NCI-H146 treated with DMSO at 0.1 percent for 48 hours (cell line): ENCODE data around the gene BPIFA3.

ENCODE experiments used
- DNase-seq: peaks from one replicate; lab custom pipeline; 2025; ENCODE audit not compliant: unreplicated experiment; lab: John Stamatoyannopoulos, UW

BPIFA3 gene

DNA sequence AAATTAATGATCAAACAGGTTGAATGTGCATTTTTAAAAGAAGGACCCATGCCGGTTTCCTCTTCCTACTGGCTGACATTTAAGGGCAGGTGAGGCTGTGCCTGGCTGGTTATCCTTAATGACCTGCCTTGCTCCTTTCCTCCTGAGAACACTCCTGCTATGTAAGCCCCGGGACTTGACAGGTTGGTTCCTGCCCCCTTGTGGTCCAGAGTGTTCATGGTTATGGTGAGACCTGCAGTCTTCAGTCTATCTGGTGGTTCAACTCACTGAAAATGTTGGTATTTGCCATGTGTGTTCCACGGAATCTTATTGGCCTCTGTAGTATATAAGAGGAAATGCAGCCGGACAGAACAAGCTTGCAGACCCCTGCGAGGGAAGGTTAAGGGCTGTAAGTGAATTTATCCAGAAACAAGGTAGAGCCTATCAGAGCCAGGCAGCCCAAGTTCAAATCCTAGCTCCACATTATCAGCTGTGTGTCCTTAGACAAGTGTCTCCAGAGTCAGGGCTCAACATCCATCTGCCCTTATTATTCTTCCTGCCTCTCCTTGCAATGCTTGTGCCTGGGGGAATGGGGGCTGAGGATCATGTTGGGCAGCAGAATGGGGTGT lies 5.2 kb upstream of the BPIFA3 start:
- DNase-seq, result peak; percentile 55

DNA sequence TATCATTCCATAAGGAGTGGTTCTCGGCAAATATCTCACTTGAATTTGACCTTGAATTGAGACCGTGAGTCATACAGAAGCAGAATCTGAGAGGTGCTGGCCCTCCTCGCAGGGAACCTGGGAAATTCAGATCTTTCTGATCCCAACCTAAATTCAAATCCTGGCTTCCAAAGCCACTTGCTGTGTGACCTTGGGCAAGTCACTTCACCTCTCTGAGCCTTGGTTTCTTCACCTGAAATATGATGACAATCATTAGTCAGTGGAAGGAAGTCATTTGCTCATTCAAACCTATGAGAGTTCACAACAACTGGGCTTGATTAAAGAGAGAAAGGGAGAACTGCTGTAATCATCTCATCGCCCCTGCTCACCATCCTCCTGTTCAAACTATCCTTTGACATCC lies 7.2 kb downstream of the BPIFA3 start:
- no peak for DNase-seq

DNA sequence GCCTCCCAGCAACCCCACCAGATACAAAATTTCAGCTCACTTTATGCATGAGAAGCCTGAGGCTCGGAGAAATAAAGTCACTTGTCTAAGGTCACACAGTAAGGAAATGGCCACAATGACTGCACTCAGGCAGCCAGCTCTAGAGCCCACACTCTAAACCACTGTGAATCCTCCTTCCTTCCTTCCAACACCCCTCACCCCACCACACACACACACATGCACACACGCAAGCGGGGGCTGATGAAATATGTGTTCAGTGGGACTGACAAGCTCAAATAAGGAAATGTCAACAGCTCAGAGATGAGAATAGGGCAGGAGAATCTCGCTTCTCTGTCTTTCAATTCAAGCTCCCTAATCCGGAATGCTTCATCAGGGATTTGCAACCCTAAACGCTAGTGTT lies 12.7 kb downstream of the BPIFA3 start:
- DNase-seq, result no peak

DNA sequence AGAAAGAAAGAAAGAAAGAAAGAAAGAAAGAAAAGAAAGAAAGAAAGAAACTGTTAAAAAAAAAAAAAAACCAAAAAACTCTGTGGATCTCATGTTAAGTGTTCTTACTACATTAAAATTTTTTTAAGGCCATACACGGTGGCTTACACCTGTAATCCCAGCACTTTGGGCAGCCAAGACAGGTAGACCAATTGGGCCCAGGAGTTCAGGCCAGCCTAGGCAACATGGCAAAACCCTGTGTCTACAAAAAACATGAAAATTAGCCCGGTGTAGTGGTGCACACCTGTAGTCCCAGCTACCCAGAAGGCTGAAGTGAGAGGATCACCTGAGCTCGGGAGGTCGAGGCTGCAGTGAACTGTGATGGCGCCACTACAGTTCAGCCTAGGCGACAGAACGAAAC lies 14.1 kb downstream of the BPIFA3 start:
- no peak for DNase-seq

DNA sequence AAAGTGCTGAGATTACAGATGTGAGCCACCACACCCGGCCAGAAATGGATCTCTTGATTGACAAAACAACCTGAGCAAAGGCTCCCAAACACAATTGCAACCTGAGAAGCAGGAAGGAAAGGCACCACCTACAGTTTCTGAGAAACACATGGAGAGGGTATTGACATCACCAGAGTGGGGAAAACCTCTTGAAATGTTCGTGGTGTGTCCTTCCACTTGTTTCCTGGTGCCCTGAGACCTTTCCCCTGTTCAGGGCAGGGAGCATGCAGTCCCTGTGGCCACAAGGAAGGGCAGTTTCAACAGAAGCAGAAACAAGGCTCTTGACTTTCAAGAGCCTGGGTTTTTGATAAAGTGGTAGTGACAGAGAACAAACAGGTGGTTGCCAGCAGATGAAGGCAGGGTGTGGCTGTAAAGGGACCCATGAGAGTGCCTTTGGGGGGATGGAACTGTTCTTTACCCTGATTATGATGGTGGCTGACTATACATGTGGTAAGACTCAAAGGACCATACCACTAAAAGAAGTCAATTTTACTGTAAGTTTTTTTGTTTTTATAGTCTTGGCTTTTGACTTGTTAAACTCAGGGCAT lies 15.4 kb downstream of the BPIFA3 start:
- DNase-seq, result no peak

DNA sequence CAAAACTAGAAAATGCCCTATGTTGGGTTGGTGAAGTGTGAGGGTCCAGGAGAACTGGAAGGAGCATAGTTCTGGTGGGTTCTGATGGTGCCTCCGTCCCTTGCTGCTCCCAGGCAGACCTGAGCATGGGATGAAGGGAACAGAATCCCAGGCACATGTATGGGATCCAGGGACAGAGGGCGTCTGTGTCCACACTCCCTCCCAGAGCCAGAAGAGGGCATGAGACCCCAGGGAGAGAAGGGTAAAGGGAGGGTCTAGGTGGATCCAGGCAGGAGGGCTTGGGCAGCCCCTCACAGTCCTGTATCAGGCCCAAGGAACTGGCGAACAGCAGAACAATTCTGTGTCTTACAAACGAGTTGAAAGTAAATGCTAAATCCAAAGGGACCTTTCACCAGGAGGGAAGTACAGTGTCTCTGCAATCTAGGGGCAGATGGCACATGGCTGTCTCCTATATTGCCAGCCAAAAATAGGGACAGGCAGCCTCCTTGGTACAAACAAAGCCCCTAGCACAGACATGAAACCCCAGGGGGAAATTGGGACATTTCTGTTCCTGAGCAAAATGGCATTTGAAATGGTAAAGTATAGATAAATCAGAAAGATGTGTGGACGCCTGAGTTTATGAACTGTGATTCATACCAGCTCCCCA lies 16.1 kb downstream of the BPIFA3 start:
- no peak for DNase-seq

DNA sequence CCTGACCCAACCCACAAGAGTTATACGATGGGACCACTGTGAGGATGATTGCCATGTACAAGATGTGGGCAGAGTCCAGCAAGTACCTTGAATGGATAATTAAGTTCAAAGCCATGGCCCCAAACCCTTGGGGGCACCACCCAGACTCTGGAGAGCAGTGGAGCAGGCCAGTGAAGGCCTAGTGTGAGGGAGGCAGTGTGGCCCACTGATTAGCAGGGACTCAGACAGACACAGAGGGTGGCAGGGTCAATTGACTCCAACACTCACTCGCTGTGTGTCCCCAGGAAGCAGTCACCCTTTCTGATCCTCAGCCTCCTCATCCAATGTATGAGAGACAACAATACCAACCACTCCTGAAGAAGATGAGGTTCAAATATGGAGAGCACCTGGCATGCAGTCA lies 16.9 kb downstream of the BPIFA3 start:
- DNase-seq, result no peak

DNA sequence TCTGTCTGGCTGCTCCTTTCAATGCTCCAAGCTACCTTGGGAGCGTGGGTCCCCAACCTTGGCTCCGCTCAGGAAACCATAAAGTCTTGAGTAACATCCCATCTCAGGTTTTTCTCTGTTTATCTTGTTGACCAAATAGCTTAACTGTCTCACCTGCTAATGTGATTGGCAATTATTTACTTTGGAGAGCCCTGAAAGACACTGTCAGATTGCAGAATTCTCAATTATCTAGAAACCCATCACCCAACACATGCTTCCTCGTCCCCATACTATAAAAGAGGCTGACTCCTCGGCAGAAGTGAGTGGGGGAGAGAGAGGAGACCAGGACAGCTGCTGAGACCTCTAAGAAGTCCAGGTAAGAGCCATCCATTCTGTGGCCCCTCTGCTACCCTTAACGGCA lies 18.5 kb downstream of the BPIFA3 start, which contains the start of gene BPIFA1:
BPIFA1 (plus strand) TSS at position 301 of the 400 bp plus-strand sequence. CDS start 1,716 bp downstream, outside the sequence.
- DNase-seq, result no peak

DNA sequence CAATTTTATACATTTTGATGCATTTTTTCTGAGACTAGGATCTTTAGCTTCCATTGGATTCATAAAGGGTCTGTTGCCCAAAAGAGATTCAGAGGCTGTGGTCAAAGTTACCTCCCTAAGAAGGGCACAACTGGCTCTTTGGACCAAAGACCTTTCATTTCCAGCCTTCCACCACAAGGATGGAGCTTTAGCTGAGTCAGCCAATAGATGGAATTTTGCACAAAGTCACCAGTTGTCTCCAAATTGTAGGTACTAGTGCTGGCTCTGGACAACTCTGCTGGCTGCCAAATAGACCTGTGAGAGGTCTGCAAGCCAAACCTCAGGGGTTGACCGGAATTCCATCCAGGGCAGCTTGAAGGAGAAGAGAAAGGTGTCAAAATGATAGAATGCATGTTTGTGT lies 19.2 kb downstream of the BPIFA3 start:
- DNase-seq, result no peak

DNA sequence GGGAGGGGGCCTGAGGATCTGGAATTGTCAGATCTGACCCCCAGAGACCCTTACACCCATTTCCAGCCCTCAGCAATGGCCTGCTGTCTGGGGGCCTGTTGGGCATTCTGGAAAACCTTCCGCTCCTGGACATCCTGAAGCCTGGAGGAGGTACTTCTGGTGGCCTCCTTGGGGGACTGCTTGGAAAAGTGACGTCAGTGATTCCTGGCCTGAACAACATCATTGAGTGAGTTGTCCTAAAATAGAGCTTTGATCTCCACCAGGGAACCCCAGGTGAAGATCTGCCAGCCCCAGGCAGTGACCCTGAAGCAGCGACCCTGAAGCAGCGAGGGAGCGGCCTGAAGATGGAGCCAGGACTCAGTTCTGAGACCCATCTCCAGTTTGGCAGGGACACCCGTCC lies 20.8 kb downstream of the BPIFA3 start:
- no peak for DNase-seq

DNA sequence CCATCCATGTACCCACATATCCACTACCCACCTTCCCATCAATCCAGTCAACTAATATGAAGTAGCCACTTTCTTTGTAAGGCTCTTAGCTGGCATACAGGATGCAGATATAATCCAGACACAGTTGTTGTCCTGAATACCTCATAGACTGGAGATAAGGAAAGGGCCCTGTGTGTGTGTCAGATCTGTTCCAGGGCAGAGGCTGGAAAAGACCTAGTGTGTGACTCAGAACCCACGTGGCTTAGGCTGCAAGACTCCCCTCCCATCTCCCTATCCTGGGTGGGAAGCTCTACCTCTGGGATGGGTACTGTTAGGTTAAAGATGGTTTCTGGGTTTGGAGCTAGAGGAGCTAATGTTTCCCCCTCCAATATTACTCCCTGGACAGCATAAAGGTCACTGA lies 22.3 kb downstream of the BPIFA3 start:
- no peak for DNase-seq

DNA sequence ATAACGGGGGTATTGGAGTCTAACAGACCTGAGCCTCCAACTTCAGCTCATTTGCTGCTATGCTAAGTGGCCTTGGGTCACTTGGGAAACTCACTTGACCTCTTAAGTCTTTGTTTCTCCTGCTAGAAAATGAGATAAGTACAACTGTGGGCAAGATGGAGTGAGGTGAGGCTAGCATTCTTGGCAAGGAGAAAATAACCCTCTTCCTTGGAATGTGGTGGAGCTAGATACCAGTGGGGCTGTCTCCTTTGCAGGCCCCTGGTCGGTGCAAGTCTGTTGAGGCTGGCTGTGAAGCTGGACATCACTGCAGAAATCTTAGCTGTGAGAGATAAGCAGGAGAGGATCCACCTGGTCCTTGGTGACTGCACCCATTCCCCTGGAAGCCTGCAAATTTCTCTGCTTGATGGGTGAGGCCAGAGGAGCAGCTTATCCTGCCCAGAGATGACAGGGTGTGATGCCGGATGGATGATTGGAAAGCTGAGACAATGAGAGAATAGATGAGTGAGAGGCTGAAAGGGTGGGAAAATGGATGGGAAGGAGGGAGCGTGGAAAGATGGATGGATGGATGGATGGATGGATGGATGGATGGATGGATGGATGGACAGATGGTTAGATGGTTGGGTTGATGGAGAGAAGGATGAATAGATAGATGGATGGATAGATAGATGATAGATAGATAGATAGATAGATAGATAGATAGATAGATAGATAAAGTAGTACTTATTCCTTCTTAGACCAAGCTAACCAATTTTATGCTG lies 23.0 kb downstream of the BPIFA3 start:
- DNase-seq, result no peak

DNA sequence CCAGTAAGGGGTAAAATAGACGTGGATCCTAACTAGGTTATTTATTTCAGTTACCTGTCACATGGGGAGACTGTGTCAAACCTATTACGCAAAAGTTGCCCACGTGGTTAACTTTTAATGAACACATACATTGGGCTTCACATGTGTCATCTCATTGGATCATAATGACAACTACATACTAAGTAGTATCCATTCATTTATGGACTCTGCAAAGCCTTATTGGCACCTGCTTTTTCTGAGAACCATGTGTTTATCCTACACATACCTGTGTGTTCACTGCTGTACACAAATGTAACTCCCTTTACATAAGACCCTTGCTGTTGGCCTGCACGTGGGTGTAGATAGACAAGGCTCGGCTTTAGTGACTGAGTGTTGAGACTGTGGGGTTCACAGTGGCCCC lies 23.8 kb downstream of the BPIFA3 start:
- DNase-seq, result no peak

DNA sequence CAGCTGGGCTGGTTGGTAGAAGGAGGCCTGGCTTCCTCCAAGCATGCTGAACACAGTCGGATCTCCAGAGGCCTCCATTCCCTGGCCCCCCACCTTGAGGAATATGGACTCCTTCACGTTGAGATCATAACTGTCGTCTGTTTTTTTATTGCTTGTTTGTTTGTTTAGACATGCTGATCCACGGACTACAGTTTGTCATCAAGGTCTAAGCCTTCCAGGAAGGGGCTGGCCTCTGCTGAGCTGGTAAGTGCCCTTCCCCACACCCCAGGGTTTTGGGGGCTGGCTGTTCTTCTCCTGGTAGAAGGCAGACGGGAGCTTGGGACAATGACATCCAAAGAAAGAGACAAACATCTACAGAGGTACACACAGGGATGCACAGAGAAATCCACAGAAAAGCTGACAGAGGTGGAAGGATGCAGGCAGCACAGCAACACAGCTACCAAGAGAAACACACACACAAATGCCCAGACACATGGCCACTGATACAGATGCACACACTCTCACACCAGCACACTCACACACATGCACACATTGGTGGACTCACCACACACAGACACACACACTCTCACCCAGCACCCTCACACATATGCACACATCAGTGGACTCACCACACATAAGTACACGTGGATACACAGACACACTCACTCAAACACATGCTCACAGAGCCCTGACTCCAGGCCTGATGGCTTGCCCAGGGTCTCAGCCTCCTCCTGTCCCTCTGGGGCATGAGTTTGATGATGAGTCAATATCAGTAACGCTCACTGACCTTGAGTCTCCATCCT lies 25.4 kb downstream of the BPIFA3 start:
- DNase-seq, result no peak

DNA sequence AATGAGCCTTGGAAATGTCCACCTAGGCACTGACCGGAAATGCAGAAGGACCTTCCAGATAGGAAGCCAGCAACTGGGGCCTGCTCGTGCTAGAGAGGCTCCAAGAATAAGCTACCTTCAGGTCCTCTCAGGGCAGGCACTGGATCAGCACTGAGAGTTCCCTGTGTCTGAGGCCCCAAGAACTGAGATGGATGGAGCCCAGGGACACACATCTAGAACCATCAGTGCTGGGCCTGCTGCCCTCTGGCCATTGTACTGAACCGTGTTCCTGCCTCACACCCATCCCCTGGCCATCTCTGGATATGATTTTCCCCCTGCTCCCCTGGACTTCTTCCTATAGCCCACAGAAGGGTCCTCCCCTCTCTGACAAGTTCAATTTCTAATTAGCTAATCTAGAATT lies 28.9 kb downstream of the BPIFA3 start:
- DNase-seq, result no peak

DNA sequence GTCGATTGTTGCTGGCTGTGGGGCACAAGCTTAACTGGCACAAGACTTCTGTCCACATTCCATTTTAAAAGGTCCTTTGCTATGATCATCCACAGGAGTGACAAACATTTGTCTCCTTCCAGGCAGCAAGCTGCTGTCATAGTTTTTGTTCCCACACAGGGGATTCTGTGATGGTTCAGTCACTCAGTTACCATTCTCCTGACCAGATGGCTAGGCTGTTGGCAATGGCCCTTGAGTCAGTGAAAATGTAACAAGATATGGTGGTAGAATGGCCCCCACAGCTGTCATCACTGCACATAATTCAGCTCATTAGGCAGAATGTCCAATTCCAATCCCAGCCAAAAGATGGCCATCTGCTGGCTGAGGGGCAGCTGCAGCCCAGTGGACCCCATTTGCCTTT lies 32.3 kb downstream of the BPIFA3 start:
- no peak for DNase-seq

DNA sequence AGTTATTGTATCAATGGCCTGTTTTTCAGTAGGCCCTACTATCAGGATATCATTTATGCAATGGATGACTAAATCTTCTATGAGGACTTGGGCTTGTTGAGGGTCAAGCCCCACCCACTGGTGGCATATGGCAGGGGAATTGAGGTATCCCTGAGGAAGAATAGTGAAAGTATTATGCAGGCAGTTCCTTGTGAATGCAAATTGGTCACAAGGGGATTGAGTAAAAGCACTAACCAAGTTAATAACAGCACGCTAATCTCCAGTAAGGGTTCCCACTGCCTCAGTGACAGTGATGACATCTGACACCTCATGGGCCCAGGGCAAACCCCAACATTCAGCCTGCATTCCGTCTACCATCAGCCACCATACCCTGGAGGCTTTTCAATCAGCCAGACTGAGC lies 33.5 kb downstream of the BPIFA3 start:
- DNase-seq, result no peak

DNA sequence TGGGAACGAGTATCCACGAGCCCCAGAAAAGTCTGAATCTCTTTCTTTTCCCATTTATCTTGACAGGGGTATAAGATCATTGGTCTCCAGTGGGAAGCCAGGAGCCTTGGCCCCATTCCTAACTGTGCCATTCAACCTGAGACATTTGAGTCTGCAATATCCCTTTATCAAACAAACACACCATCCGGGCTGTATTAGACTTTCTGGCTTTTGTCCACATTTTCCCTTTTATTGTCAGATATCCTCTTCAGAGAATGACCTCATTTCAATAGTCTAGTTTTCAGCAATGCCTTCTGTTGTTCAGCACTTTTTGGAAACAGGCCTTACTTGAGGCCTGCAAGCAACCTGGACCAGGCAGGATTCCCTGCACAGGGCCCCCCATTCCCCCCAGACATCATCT lies 34.3 kb downstream of the BPIFA3 start:
- no peak for DNase-seq

DNA sequence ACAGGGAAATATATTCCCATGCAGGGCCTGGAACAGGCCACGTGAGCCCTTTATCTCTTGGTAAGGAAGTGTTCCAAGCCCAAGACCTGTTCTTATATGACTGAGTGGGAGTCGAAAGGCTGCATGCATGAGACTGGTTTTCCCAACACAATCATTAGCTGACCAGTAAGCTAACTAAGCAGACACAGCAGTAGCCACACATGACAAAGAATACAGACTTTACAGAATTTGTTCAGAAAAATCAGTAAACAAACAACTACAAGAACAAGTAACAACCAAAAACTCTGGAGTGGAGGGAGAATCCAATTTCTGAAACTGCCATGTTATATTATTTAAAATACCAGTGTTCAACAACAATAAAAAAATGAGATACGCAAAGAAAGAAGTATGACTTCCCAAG lies 35.3 kb downstream of the BPIFA3 start:
- no peak for DNase-seq

DNA sequence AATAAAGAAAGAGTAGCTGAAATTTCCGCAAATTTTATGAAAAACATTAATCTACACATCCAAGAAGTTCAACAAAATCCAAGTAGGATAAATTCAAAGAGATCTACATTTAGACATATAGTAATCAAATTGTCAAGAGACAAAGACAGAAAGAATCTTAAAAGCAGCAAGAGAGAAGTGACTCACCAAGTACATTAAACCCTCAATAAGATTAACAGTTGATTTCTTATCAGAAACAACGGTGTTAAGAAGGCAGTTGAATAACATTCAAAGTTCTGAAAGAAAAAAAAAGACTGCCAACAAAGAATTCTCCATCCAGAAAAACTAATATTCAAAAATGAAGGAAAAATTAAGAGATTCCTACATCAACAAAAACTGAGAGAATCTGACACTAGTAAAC lies 37.9 kb downstream of the BPIFA3 start:
- no peak for DNase-seq

DNA sequence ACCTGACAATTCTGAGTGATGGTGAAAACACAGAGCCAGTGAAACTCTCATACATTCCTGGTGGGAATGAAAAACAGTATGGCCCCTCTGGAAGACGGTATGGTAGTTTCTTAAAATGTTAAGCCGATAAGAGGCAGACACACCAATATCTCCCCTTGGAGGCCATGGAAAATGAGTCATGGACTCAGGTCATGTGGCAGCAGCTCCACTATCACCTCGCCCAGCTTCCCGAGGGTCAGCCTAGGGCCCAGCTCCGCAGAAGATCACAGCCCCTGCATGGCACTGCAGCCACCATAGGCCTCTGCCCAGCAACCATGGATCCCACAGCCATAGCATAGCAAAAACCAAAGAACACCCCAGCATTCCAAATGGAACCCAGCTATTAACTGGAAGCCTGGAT lies 40.1 kb downstream of the BPIFA3 start:
- DNase-seq, result no peak
